RWPE1 (cell line): ENCODE data around the gene TSHZ2.
"Not testable (repeated sequence)": the region's sequence is repeated elsewhere in the genome, so short reads cannot be mapped to it uniquely, and the experiment has no call there.

Source experiments
- CTCF ChIA-PET: fragments of 350-600 bp; sonication (Branson Sonifier 250); formaldehyde crosslinking; extraction: SDS; loops from one replicate; lab custom pipeline; 2021; lab: Yijun Ruan, JAX
- POLR2A ChIA-PET: fragments of 400-600 bp; formaldehyde crosslinking; extraction: SDS; loops from one replicate; lab custom pipeline; 2020; ENCODE audit warnings: antibody characterized with exemption; ENCODE audit not compliant: low non-redundant PET; lab: Yijun Ruan, JAX
- DNase-seq: peaks from one replicate; pipeline ENCODE4 v3.0.0; 2012; ENCODE audit warnings: low spot score
- H3K27ac ChIP-seq: fragments of 450-650 bp; 2 replicates; pipeline ENCODE4 v1.5.1; 2017
- TF ChIP-seq, protein P1 (sequence below): fragments of 450-650 bp; conservative IDR thresholded peaks from 2 replicates; pipeline ENCODE4 v1.5.1; 2017; ENCODE audit warnings: low read depth, mild to moderate bottlenecking

TSHZ2 gene

DNA sequence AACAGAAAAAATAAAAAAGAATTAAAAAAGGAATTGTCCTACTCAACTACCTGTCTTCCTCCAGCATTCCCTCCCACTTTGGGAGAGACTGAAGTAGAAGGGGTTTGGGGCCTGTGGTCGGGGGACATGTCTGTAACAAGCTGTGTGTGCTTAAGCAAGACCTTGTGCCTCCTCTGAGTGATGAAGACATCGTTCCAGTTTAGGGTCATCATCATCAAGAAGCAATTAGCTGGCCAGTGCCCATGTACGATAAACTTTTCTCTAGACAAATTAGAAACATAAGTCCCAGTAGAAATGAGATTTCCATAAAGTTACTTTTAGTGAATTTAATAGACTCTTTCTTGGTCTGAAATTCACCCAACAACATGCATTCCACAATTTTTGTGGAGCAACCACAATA lies 348.5 kb downstream of the TSHZ2 start:
- TF ChIP-seq, protein P1, sequence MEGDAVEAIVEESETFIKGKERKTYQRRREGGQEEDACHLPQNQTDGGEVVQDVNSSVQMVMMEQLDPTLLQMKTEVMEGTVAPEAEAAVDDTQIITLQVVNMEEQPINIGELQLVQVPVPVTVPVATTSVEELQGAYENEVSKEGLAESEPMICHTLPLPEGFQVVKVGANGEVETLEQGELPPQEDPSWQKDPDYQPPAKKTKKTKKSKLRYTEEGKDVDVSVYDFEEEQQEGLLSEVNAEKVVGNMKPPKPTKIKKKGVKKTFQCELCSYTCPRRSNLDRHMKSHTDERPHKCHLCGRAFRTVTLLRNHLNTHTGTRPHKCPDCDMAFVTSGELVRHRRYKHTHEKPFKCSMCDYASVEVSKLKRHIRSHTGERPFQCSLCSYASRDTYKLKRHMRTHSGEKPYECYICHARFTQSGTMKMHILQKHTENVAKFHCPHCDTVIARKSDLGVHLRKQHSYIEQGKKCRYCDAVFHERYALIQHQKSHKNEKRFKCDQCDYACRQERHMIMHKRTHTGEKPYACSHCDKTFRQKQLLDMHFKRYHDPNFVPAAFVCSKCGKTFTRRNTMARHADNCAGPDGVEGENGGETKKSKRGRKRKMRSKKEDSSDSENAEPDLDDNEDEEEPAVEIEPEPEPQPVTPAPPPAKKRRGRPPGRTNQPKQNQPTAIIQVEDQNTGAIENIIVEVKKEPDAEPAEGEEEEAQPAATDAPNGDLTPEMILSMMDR: no peak
- POLR2A ChIA-PET: no interaction called here
- no peak overlapping the region for H3K27ac ChIP-seq
- CTCF ChIA-PET: no interaction called here
- DNase-seq: no peak

DNA sequence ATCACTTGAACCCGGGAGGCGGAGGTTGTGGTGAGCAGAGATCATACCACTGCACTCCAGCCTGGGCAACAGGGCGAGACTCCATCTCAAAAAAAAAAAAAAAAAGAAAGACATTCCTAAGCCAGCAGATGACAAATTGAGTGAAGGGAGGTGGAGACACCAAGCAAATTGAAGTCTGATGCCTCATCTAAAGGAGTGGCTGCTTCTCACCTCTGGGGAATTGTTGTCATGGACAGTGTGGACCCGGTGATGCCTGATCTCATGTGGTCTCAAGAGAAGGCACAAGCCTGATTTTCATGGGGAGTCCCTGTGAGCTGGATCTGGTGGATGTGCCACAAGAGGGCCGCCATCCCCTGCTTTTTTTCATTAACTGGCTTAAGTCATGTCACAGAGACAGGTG lies 349.4 kb downstream of the TSHZ2 start:
- TF ChIP-seq, protein P1: no peak
- CTCF ChIA-PET: interaction anchor here (0.7 kb wide), 1 partner anchor 13 kb away, joined by 3 read pairs; no protein-coding TSS in a partner anchor
- DNase-seq: no peak
- no peak overlapping the region for H3K27ac ChIP-seq
- POLR2A ChIA-PET: no interaction called here

DNA sequence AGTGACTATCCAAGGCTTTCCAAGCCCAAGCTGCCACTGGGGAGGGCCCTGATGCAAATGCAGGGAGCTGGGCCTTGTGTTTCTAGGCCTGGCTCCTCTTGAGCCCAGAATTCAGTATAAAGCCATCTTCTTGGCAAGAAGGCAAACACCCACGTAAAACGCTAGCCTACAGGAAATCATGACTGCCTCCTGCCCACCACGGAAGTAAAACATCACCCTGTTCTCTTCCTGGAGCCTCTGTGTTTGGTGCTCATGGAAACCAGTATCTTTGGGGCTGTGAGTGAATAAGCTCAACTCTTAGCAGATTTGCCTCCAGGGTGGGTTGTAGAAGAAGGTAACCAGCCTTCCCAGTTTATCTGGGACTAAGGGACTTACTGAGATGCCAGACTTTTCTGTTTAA lies 350.5 kb downstream of the TSHZ2 start:
- no peak for DNase-seq
- ChIA-PET CTCF (no interaction called here), POLR2A (no interaction called here)
- H3K27ac ChIP-seq: no peak overlapping the region
- TF ChIP-seq, protein P1: no peak

DNA sequence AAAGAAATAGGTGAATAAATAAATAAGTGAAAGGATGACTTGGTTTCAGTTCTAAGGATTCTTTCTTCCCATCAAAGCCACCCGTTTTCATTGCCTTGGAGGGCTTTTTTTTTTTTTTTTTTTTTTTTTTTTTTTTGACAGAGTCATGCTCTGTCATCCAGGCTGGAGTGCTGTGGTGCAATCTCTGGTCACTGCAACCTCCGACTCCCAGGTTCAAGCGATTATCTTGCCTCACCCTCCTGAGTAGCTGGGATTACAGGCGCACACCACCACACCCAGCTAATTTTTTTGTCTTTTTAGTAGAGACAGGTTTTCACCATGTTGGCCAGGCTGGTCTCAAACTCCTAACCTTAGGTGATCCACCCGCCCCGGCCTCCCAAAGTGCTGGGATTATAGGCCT lies 351.3 kb downstream of the TSHZ2 start:
- POLR2A ChIA-PET, CTCF ChIA-PET, H3K27ac ChIP-seq, DNase-seq: not testable (repeated sequence)

DNA sequence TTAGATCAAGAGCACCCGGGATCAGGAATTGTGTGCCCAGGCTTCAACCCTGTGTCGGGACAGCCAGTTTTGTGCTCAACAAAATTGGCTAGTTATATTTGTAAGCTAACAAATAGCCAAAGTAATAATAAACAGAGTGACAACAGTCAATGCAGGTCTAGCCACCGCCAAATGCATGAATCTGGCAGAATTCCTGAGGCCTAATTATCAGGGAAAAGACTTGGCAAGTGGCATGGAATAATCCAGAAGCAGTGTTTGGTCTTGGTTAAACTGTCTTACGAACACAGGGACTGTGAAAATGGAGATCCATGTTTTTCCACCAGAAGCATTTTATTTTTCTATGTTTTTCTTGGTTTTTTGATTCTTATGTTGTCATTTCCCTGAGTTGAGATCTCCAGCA lies 352.7 kb downstream of the TSHZ2 start:
- no peak for DNase-seq
- CTCF ChIA-PET: interaction anchor here (0.6 to 0.7 kb wide), 3 partner anchors 115 to 1762 kb away, joined by 3 to 6 read pairs (median 5); no protein-coding TSS in a partner anchor
- TF ChIP-seq, protein P1: no peak
- POLR2A ChIA-PET: no interaction called here
- no peak overlapping the region for H3K27ac ChIP-seq

DNA sequence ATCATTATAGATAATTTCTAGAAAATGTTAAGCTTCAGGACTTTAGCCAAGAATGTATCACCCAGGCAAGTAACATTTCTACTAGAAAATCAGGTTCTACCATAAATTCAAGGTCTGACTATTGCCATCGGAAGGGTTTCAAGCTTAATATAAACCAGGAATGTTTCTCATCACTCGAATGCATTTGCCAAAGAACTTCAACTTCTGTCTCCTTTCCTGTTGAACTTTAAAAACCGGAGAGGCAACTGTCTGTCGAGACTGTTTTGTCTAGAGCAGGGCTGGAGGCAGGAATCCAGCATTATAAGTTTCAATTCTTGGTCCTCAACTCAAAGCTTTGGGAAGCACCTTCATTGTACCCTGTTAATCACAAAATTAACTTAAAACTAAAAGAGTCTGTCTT lies 356.8 kb downstream of the TSHZ2 start:
- H3K27ac ChIP-seq: no peak overlapping the region
- TF ChIP-seq, protein P1: no peak
- DNase-seq: no peak
- ChIA-PET CTCF (interaction anchor here (0.5 to 0.8 kb wide), 2 partner anchors 12 to 912 kb away, joined by 3 read pairs; no protein-coding TSS in a partner anchor), POLR2A (no interaction called here)

DNA sequence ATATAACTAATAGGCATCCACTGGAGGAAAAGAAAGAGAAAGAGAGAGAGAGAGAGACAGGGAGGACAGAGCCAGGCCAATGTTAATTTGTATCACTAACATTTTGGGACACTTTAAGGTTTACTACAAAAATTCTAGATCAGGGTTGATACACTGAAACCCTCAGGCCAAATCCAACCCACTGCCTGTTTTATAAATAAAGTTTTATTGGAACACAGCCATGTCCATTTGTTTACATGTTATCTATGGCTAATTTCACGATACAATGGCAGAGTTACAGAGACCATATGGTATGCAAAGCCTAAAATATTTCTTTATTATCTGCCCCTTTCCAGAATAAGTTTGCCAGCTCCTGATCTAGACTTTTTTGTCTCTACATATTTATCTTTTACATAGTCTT lies 357.6 kb downstream of the TSHZ2 start:
- POLR2A ChIA-PET: no interaction called here
- H3K27ac ChIP-seq: no peak overlapping the region
- TF ChIP-seq, protein P1: no peak
- DNase-seq: no peak
- CTCF ChIA-PET: no interaction called here
